H9 (cell line): ENCODE results near the gene EVX2. TPM values are rescaled to one million over a fixed set of nuclear protein-coding genes. Genes with fewer than 3 reads are reported as not detected.

Source experiments
- DNase-seq: peaks from one replicate; pipeline ENCODE4 v3.0.0-alpha.2; 2017
- H2AFZ ChIP-seq: one replicate; pipeline ENCODE4 v1.6.1; 2013; ENCODE audit warnings: mild to moderate bottlenecking, low read length, control low read depth, moderate library complexity
- H2AK5ac ChIP-seq: 2 replicates; pipeline ENCODE4 v1.6.1; 2013; ENCODE audit warnings: low read length, control low read depth, mixed read lengths; ENCODE audit not compliant: insufficient read length
- H2BK120ac ChIP-seq: one replicate; pipeline ENCODE4 v1.6.1; 2013; ENCODE audit warnings: low read depth, mild to moderate bottlenecking, low read length, control low read depth, inconsistent platforms; ENCODE audit not compliant: poor library complexity, severe bottlenecking
- H2BK12ac ChIP-seq: 2 replicates; pipeline ENCODE4 v1.6.1; 2013; ENCODE audit warnings: low read length, control low read depth, mixed read lengths, low read depth; ENCODE audit not compliant: insufficient read length
- H2BK15ac ChIP-seq: 2 replicates; pipeline ENCODE4 v1.6.1; 2013; ENCODE audit warnings: low read depth, low read length, control low read depth
- H2BK20ac ChIP-seq: one replicate; pipeline ENCODE4 v1.6.1; 2013; ENCODE audit warnings: low read depth, mild to moderate bottlenecking, low read length, control low read depth, inconsistent platforms; ENCODE audit not compliant: poor library complexity, severe bottlenecking
- H2BK5ac ChIP-seq: 2 replicates; pipeline ENCODE4 v1.6.1; 2013; ENCODE audit warnings: low read length, control low read depth, mixed read lengths; ENCODE audit not compliant: insufficient read length
- H3K14ac ChIP-seq: 2 replicates; pipeline ENCODE4 v1.6.1; 2013; ENCODE audit warnings: low read length, control low read depth; ENCODE audit not compliant: insufficient read depth
- H3K18ac ChIP-seq: 2 replicates; pipeline ENCODE4 v1.6.1; 2013; ENCODE audit warnings: low read depth, mild to moderate bottlenecking, mixed read lengths, low read length, control low read depth; ENCODE audit not compliant: insufficient read length
- H3K23ac ChIP-seq: 2 replicates; pipeline ENCODE4 v1.6.1; 2013; ENCODE audit warnings: low read length, control low read depth, mixed read lengths, low read depth; ENCODE audit not compliant: insufficient read length
- H3K23me2 ChIP-seq: 2 replicates; pipeline ENCODE4 v1.6.1; 2013; ENCODE audit warnings: low read depth, mild to moderate bottlenecking, mixed read lengths, low read length, control low read depth; ENCODE audit not compliant: insufficient read length, poor library complexity, severe bottlenecking
- H3K27ac ChIP-seq: 2 replicates; pipeline ENCODE4 v1.5.1; 2013; ENCODE audit warnings: low read length, control low read depth, mixed read lengths, low read depth; ENCODE audit not compliant: insufficient read length
- H3K27me3 ChIP-seq: 2 replicates; pipeline ENCODE4 v1.6.1; 2013; ENCODE audit warnings: low read length, control low read depth, inconsistent platforms; ENCODE audit not compliant: insufficient read depth
- H3K4ac ChIP-seq: 2 replicates; pipeline ENCODE4 v1.6.1; 2013; ENCODE audit warnings: low read depth, mild to moderate bottlenecking, control low read depth, inconsistent platforms, low read length, moderate library complexity
- H3K4me1 ChIP-seq: 2 replicates; pipeline ENCODE4 v1.6.1; 2013; ENCODE audit warnings: low read length, control low read depth, inconsistent platforms; ENCODE audit not compliant: insufficient read depth
- H3K4me2 ChIP-seq: 2 replicates; pipeline ENCODE4 v1.6.1; 2013; ENCODE audit warnings: low read length, control low read depth, mixed read lengths; ENCODE audit not compliant: insufficient read length, insufficient read depth
- H3K56ac ChIP-seq: 2 replicates; pipeline ENCODE4 v1.6.1; 2013; ENCODE audit warnings: low read depth, mild to moderate bottlenecking, mixed read lengths, low read length, control low read depth; ENCODE audit not compliant: insufficient read length
- H3K79me1 ChIP-seq: 2 replicates; pipeline ENCODE4 v1.6.1; 2013; ENCODE audit warnings: low read depth, mild to moderate bottlenecking, moderate library complexity, low read length, control low read depth, inconsistent platforms; ENCODE audit not compliant: insufficient read depth, poor library complexity, severe bottlenecking
- H3K79me2 ChIP-seq: 2 replicates; pipeline ENCODE4 v1.6.1; 2013; ENCODE audit warnings: low read length, control low read depth, inconsistent platforms; ENCODE audit not compliant: insufficient read depth
- H3K9ac ChIP-seq: 2 replicates; pipeline ENCODE4 v1.6.1; 2013; ENCODE audit warnings: low read length, control low read depth, mixed read lengths; ENCODE audit not compliant: insufficient read length; ENCODE audit errors: extremely low read depth
- H3K9me3 ChIP-seq: one replicate; pipeline ENCODE4 v1.6.1; 2013; ENCODE audit warnings: low read depth, low read length, inconsistent platforms; ENCODE audit not compliant: control insufficient read depth
- H3T11ph ChIP-seq: one replicate; pipeline ENCODE4 v1.6.1; 2013; ENCODE audit warnings: mild to moderate bottlenecking, low read length, control low read depth, inconsistent platforms
- H4K20me1 ChIP-seq: one replicate; pipeline ENCODE4 v1.6.1; 2013; ENCODE audit not compliant: control insufficient read depth, insufficient read length, insufficient read depth
- H4K5ac ChIP-seq: 2 replicates; pipeline ENCODE4 v1.6.1; 2013; ENCODE audit warnings: low read depth, mild to moderate bottlenecking, mixed read lengths, low read length, control low read depth; ENCODE audit not compliant: insufficient read length
- H4K8ac ChIP-seq: replicated peaks from 2 replicates; pipeline ENCODE4 v1.6.1; 2013; ENCODE audit warnings: low read length, control low read depth, mixed read lengths, low read depth; ENCODE audit not compliant: insufficient read length
- H4K91ac ChIP-seq: 2 replicates; pipeline ENCODE4 v1.6.1; 2013; ENCODE audit warnings: low read depth, mild to moderate bottlenecking, moderate library complexity, mixed read lengths, low read length, control low read depth; ENCODE audit not compliant: insufficient read length
- H3K27ac Mint-ChIP-seq, 3 experiments: 2 replicates in 2 of 3; 3 replicates in 1 of 3; pipeline ENCODE4 v1.8.0; 2020 to 2021; ENCODE audit warnings: mixed read lengths in 3 of 3, mild to moderate bottlenecking in 1 of 3, moderate library complexity in 1 of 3
- H3K27me3 Mint-ChIP-seq: 2 replicates; pipeline ENCODE4 v1.8.0; 2021; ENCODE audit warnings: low read depth, mild to moderate bottlenecking, moderate library complexity, mixed read lengths
- H3K36me3 Mint-ChIP-seq, 3 experiments: 2 replicates in 2 of 3; 3 replicates in 1 of 3; pipeline ENCODE4 v1.8.0; 2020 to 2021; ENCODE audit warnings: low read depth in 3 of 3, mixed read lengths in 3 of 3; ENCODE audit not compliant: insufficient read depth in 1 of 3
- H3K4me1 Mint-ChIP-seq, 2 experiments: 2 replicates each; pipeline ENCODE4 v1.8.0; 2020; ENCODE audit warnings: mixed read lengths in 2 of 2
- H3K4me3 Mint-ChIP-seq, 2 experiments: 2 replicates in 1 of 2; 3 replicates in 1 of 2; pipeline ENCODE4 v1.8.0; 2020 to 2021; ENCODE audit warnings: mild to moderate bottlenecking in 2 of 2, mixed read lengths in 2 of 2, moderate library complexity in 1 of 2
- H3K9me3 Mint-ChIP-seq, 2 experiments: 2 replicates in 1 of 2; 3 replicates in 1 of 2; pipeline ENCODE4 v1.8.0; 2020; ENCODE audit warnings: mild to moderate bottlenecking in 2 of 2, mixed read lengths in 2 of 2, moderate library complexity in 1 of 2
- WGBS: extraction: QIAGEN DNeasy Blood & Tissue Kit; methylation state at CpG from one replicate; pipeline ENCODE4 v1.1.7; 2013; ENCODE audit warnings: missing lambda C conversion rate, low lambda C conversion rate, mixed read lengths; ENCODE audit not compliant: insufficient read length; ENCODE audit errors: extremely low coverage; 5-methylcytosine and 5-hydroxymethylcytosine counted together
- total RNA-seq: library from RNA; stranded (reverse); gene quantifications from 2 replicates; pipeline ENCODE4 v1.2.1, GENCODE V29; 2021
- TF ChIP-seq, protein P1 (sequence below): fragments of 200-600 bp; sonication (generic); conservative IDR thresholded peaks from 3 replicates; pipeline ENCODE4 v1.8.0; 2021; ENCODE audit warnings: antibody characterized with exemption, mild to moderate bottlenecking

The EVX2 gene
- total RNA-seq, 1 experiment from 2014 or later = not detected

DNA sequence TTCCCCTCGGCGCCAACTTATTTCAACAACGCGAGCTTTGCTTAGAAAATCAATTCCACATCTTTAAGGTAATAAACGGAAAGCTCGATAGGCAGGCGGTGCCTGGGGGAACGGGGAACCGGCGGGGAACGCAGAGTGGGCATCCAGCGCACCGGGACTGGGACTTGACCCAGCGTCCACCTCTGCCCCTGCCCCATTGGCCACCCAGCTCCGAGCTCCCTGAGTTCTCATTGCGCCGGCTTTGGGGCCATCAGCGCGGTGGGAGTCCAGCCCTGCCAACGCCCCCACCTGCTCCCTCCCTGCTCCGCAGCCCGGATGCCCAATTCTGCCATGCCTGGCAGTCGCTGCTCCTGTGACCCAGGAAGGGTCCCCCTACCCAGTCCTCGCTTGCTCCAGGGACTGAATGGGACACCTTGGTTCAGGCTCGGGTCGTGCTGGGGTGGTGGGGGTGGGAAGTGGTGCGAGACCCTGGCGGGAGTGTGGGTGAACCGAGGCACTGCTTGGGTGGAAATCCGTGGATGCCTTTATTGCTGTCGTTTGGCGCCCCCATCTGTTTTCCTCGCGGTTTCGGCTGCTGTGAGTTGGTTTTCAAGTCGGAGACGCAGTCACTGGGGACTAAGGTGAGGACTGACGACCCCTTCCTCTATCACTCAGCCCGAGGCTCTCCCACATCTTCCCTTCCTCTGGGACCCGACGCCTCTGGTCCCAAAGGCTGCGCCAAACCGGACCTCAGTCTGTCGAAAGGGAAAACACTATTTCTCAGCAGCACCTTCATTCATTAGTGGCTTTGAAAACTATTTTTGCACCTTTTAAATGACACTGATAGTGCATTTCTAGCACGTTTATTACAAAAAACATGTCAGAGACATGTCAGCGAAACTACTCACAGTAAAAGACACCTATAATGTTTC is 2.4 kb upstream of the EVX2 start:
- no peaks in the 10 kb centered on the region for H3K79me2 ChIP-seq
- no peak overlapping the region for H2BK15ac ChIP-seq
- no peak overlapping the region for H2BK12ac ChIP-seq
- H4K91ac ChIP-seq = no peak overlapping the region
- WGBS = no CpG with 5 or more reads among the region's 46 CpGs
- peaks cover 100% of the 10 kb centered on the region for H3K27me3 ChIP-seq
- no peak overlapping the region for H3K9ac ChIP-seq
- no peak overlapping the region for H3K14ac ChIP-seq
- no peak overlapping the region for H3K27ac ChIP-seq
- H2AFZ ChIP-seq = no peak overlapping the region
- no peaks in the 10 kb centered on the region for H3K4me1 ChIP-seq
- no peak overlapping the region for H2BK120ac ChIP-seq
- H3K4me1 Mint-ChIP-seq = peaks cover 14 to 33% of the 10 kb centered on the region in 2 experiments
- H3K18ac ChIP-seq = no peak overlapping the region
- no peak overlapping the region for H2AK5ac ChIP-seq
- H3K27me3 Mint-ChIP-seq = peaks cover 100% of the 10 kb centered on the region
- no peak overlapping the region for H3K56ac ChIP-seq
- DNase-seq = peak; percentile 74
- no peak overlapping the region for H4K5ac ChIP-seq
- no peaks in the 10 kb centered on the region for H3K9me3 ChIP-seq
- peak overlapping the region; percentile 36 for H3K4me2 ChIP-seq
- peaks cover 7 to 15% of the 10 kb centered on the region in 2 experiments for H3K9me3 Mint-ChIP-seq
- no peak overlapping the region for H2BK20ac ChIP-seq
- H4K8ac ChIP-seq = no peak overlapping the region
- H3K27ac Mint-ChIP-seq = no peak overlapping the region
- no peaks in the 10 kb centered on the region for H3K23me2 ChIP-seq
- H3K23ac ChIP-seq = no peak overlapping the region
- TF ChIP-seq, protein P1, sequence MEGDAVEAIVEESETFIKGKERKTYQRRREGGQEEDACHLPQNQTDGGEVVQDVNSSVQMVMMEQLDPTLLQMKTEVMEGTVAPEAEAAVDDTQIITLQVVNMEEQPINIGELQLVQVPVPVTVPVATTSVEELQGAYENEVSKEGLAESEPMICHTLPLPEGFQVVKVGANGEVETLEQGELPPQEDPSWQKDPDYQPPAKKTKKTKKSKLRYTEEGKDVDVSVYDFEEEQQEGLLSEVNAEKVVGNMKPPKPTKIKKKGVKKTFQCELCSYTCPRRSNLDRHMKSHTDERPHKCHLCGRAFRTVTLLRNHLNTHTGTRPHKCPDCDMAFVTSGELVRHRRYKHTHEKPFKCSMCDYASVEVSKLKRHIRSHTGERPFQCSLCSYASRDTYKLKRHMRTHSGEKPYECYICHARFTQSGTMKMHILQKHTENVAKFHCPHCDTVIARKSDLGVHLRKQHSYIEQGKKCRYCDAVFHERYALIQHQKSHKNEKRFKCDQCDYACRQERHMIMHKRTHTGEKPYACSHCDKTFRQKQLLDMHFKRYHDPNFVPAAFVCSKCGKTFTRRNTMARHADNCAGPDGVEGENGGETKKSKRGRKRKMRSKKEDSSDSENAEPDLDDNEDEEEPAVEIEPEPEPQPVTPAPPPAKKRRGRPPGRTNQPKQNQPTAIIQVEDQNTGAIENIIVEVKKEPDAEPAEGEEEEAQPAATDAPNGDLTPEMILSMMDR = peak; percentile 74
- H2BK5ac ChIP-seq = no peak overlapping the region
- H4K20me1 ChIP-seq = no peaks in the 10 kb centered on the region
- H3K4ac ChIP-seq = no peak overlapping the region
- H3K79me1 ChIP-seq = no peaks in the 10 kb centered on the region
- H3K36me3 Mint-ChIP-seq = no peaks in the 10 kb centered on the region
- no peak overlapping the region for H3T11ph ChIP-seq
- H3K4me3 Mint-ChIP-seq = peak overlapping the region in 1 of 2 experiments; percentile 68; a peak in 2 of 5 replicates
